Endothelial cell of umbilical vein (primary cell): ENCODE measurements around the gene ASXL2. TPM values are rescaled to one million over a fixed set of nuclear protein-coding genes. Genes with fewer than 3 reads are reported as not detected.
"Not testable (repeated sequence)": the region's sequence is repeated elsewhere in the genome, so short reads cannot be mapped to it uniquely, and the experiment has no call there.

Source experiments
- BruUV-seq: library from RNA; stranded (reverse); fragments of 400-500 nt; replicated peaks from 2 replicates; lab custom pipeline; 2021; lab: Mats Ljungman, UMichigan
- CTCF ChIA-PET: fragments of 300-600, 350-600 bp; sonication (Branson Sonifier 250); formaldehyde crosslinking; loops from one replicate; lab custom pipeline; 2021; ENCODE audit warnings: antibody characterized with exemption, inconsistent platforms; lab: Charles Lee
- POLR2A ChIA-PET: fragments of 300-600, 350-600 bp; sonication (Branson Sonifier 250); formaldehyde crosslinking; loops from one replicate; lab custom pipeline; 2021; ENCODE audit warnings: antibody characterized with exemption, inconsistent platforms; lab: Charles Lee
- DNase-seq: peaks from one replicate; pipeline ENCODE4 v3.0.0-alpha.2; 2011; ENCODE audit warnings: low read depth, low spot score
- FAIRE-seq: peaks from 2 replicates; lab custom pipeline; 2011; peaks lifted over from hg19 to GRCh38; lab: Jason Lieb, UNC
- H2AFZ ChIP-seq: 2 replicates; pipeline ENCODE4 v1.6.0; 2012; ENCODE audit warnings: low read depth, low read length, control low read depth, inconsistent platforms
- H3K27ac ChIP-seq: 2 replicates; pipeline ENCODE4 v1.5.1; 2011; ENCODE audit warnings: low read depth, mild to moderate bottlenecking, control low read depth, low read length, moderate library complexity; ENCODE audit not compliant: insufficient read depth
- H3K27me3 ChIP-seq, 2 experiments: 2 replicates each; pipeline versions ENCODE4 v1.6.0 to v1.6.1; 2011; ENCODE audit warnings: low read length in 2 of 2, mixed read lengths in 1 of 2; ENCODE audit not compliant: control insufficient read depth in 2 of 2, insufficient read depth in 2 of 2
- H3K36me3 ChIP-seq, 2 experiments: 2 replicates in 1 of 2; 3 replicates in 1 of 2; pipeline ENCODE4 v1.5.1; 2011; ENCODE audit warnings: low read length in 2 of 2, mild to moderate bottlenecking in 1 of 2, moderate library complexity in 1 of 2; ENCODE audit not compliant: control insufficient read depth in 2 of 2, insufficient read depth in 2 of 2; ENCODE audit errors: extremely low read depth in 1 of 2
- H3K4me1 ChIP-seq: 3 replicates; pipeline ENCODE4 v1.5.1; 2011; ENCODE audit warnings: mild to moderate bottlenecking, low read length; ENCODE audit not compliant: control insufficient read depth, insufficient read depth; ENCODE audit errors: extremely low read depth
- H3K4me2 ChIP-seq: 2 replicates; pipeline ENCODE4 v1.6.1; 2011; ENCODE audit warnings: low read length, control low read depth, mixed read lengths; ENCODE audit not compliant: insufficient read depth
- H3K4me3 ChIP-seq, 3 experiments: fragments of 200-600 bp in 1 of 3; sonication (generic), shearing (Covaris generic) in 1 of 3; replicated peaks in 1 of 3; 2 replicates each; pipeline ENCODE4 v1.5.1; 2011 to 2016; ENCODE audit warnings: control low read depth in 3 of 3, low read length in 3 of 3, mild to moderate bottlenecking in 2 of 3, inconsistent platforms in 1 of 3, low read depth in 1 of 3, moderate library complexity in 1 of 3; ENCODE audit not compliant: insufficient read depth in 1 of 3
- H3K79me2 ChIP-seq: 2 replicates; pipeline ENCODE4 v1.6.0; 2012; ENCODE audit warnings: low read length, inconsistent platforms; ENCODE audit not compliant: control insufficient read depth, insufficient read depth
- H3K9ac ChIP-seq: replicated peaks from 2 replicates; pipeline ENCODE3; 2011; ENCODE audit warnings: low read length, control low read depth; ENCODE audit not compliant: insufficient read depth; ENCODE audit errors: extremely low read depth
- H3K9me1 ChIP-seq: replicated peaks from 3 replicates; pipeline ENCODE4 v1.6.0; 2011; ENCODE audit warnings: mild to moderate bottlenecking, low read length; ENCODE audit not compliant: control insufficient read depth, insufficient read depth; ENCODE audit errors: extremely low read depth
- H3K9me3 ChIP-seq: replicated peaks from 2 replicates; pipeline ENCODE4 v1.5.1; 2012; ENCODE audit warnings: low read length, inconsistent platforms; ENCODE audit not compliant: control insufficient read depth, insufficient read depth
- H4K20me1 ChIP-seq: replicated peaks from 2 replicates; pipeline ENCODE3; 2011; ENCODE audit warnings: mild to moderate bottlenecking, low read length; ENCODE audit not compliant: control insufficient read depth, insufficient read depth; ENCODE audit errors: extremely low read depth
- EZH2 ChIP-seq: IDR thresholded peaks from 2 replicates; pipeline ENCODE4 v1.6.1; 2012; ENCODE audit warnings: borderline replicate concordance, low read depth, mild to moderate bottlenecking, moderate library complexity, low read length, inconsistent platforms; ENCODE audit not compliant: severe bottlenecking
- FOS ChIP-seq: IDR thresholded peaks from 2 replicates; pipeline ENCODE4 v1.6.1; 2011; ENCODE audit warnings: mild to moderate bottlenecking, low read length, moderate library complexity, borderline replicate concordance; ENCODE audit not compliant: insufficient read depth
- GATA2 ChIP-seq: IDR thresholded peaks from 2 replicates; pipeline ENCODE4 v1.7.0; 2011; ENCODE audit warnings: low read depth, mild to moderate bottlenecking, moderate library complexity, mixed read lengths, low read length; ENCODE audit not compliant: insufficient read length, insufficient read depth
- JUN ChIP-seq: IDR thresholded peaks from 2 replicates; pipeline ENCODE4 v1.6.1; 2011; ENCODE audit warnings: borderline replicate concordance, low read depth; ENCODE audit not compliant: insufficient read length, insufficient read depth
- MYC ChIP-seq: IDR thresholded peaks from one replicate; pipeline ENCODE4 v1.6.1; 2011; ENCODE audit warnings: mild to moderate bottlenecking, low read depth, low read length
- POLR2A ChIP-seq: IDR thresholded peaks from 2 replicates; pipeline ENCODE4 v1.6.1; 2012; ENCODE audit warnings: low read depth, mild to moderate bottlenecking, control low read depth, low read length
- POLR2AphosphoS5 ChIP-seq: IDR thresholded peaks from 2 replicates; pipeline ENCODE4 v1.6.1; 2012; ENCODE audit warnings: low read depth, mild to moderate bottlenecking, control low read depth, low read length, moderate library complexity; ENCODE audit not compliant: insufficient read depth
- dilution Hi-C: fragments of 300-500 bp; cut with MboI; formaldehyde crosslinking; loops from one replicate; pipeline ENCODE4 v1.15.0; 2019; ENCODE audit warnings: low sequenced_read_pairs; ENCODE audit not compliant: extremely low pct_ligation_motif_present
- intact Hi-C: fragments of 100-400 bp; cut with micrococcal nuclease; formaldehyde crosslinking; loops from one replicate; pipeline ENCODE4 v1.10.0; 2022
- polyA plus RNA-seq, 4 experiments: library from polyadenylated mRNA; depleted of rRNA in 3 of 4; stranded (reverse) in 3 of 4; unstranded in 1 of 4; fragments of >200 nt; gene quantifications; 2 replicates each; pipeline versions ENCODE4 v1.2.1 to v1.2.3, GENCODE V29; 2011 to 2012; ENCODE audit warnings: missing spikeins in 1 of 4
- total RNA-seq: library from RNA; stranded (reverse); gene quantifications from 2 replicates; pipeline ENCODE4 v1.2.3, GENCODE V29; 2021
- TF ChIP-seq, protein P1 (sequence below), 2 donors: IDR thresholded peaks; 1 replicate in 1 of 2; 2 replicates in 1 of 2; pipeline ENCODE4 v1.5.1; 2011; ENCODE audit warnings: low read length in 2 of 2, mild to moderate bottlenecking in 2 of 2, moderate library complexity in 2 of 2, control low read depth in 1 of 2, inconsistent platforms in 1 of 2, low read depth in 1 of 2; ENCODE audit not compliant: insufficient read depth in 1 of 2; ENCODE audit errors: extremely low read depth in 1 of 2
- TF ChIP-seq, protein P2 (sequence below): IDR thresholded peaks from 2 replicates; pipeline ENCODE4 v1.6.1; 2011; ENCODE audit not compliant: insufficient read depth, insufficient read length

ASXL2 gene
- total and polyA plus RNA-seq, 2 donors (not counting 3 experiments of a cell fraction or from before 2014, with no cell fraction given), result 6.1 to 33.8 TPM

- dilution Hi-C loops (no loop called here), intact Hi-C loops (no loop called here)
- H3K4me1 ChIP-seq, result no peaks in the 10 kb centered on the region
- DNase-seq, result no peak
- FAIRE-seq, result no peak
- no peaks in the 10 kb centered on the region for H4K20me1 ChIP-seq
- no TSS peak for BruUV-seq
- ChIA-PET POLR2A (no interaction called here), CTCF (interaction anchor here (0.7 to 3.5 kb wide), 2 partner anchors 9 to 101 kb away, joined by 3 to 32 read pairs; no protein-coding TSS in a partner anchor)
- no peak overlapping the region for H2AFZ ChIP-seq
- TF ChIP-seq POLR2A, result no peak
- no peak for TF ChIP-seq FOS
- TF ChIP-seq GATA2, result no peak
- no peak for TF ChIP-seq EZH2
- TF ChIP-seq MYC, result no peak
- TF ChIP-seq, protein P1, sequence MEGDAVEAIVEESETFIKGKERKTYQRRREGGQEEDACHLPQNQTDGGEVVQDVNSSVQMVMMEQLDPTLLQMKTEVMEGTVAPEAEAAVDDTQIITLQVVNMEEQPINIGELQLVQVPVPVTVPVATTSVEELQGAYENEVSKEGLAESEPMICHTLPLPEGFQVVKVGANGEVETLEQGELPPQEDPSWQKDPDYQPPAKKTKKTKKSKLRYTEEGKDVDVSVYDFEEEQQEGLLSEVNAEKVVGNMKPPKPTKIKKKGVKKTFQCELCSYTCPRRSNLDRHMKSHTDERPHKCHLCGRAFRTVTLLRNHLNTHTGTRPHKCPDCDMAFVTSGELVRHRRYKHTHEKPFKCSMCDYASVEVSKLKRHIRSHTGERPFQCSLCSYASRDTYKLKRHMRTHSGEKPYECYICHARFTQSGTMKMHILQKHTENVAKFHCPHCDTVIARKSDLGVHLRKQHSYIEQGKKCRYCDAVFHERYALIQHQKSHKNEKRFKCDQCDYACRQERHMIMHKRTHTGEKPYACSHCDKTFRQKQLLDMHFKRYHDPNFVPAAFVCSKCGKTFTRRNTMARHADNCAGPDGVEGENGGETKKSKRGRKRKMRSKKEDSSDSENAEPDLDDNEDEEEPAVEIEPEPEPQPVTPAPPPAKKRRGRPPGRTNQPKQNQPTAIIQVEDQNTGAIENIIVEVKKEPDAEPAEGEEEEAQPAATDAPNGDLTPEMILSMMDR (IDR thresholded peaks at IDR 0.05; ENCODE audit: extremely low read depth in 1 of 2, insufficient read depth in 1 of 2, low read depth in 1 of 2, low read length in 2 of 2), result no peak
- no peak for TF ChIP-seq POLR2AphosphoS5
- no peak for TF ChIP-seq JUN
- TF ChIP-seq, protein P2, sequence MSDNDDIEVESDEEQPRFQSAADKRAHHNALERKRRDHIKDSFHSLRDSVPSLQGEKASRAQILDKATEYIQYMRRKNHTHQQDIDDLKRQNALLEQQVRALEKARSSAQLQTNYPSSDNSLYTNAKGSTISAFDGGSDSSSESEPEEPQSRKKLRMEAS, result no peak
- no peaks in the 10 kb centered on the region for H3K79me2 ChIP-seq
- H3K9me1 ChIP-seq, result no peaks in the 10 kb centered on the region
- no peak overlapping the region for H3K9ac ChIP-seq
- no peaks in the 10 kb centered on the region for H3K36me3 ChIP-seq
- H3K27me3 ChIP-seq, result peaks cover 0 to 3% of the 10 kb centered on the region in 2 experiments
- H3K4me3 ChIP-seq, result no peak overlapping the region
- no peak overlapping the region for H3K4me2 ChIP-seq
- no peak overlapping the region for H3K27ac ChIP-seq
- no peaks in the 10 kb centered on the region for H3K9me3 ChIP-seq
These were observed 170.2 kb downstream of the ASXL2 start for GRCh38 chr2:25707927-25708590.

GRCh38 chr2:25705575-25705974 is 172.7 kb downstream of the ASXL2 start:
- H2AFZ ChIP-seq, H3K9me1 ChIP-seq, H3K9me3 ChIP-seq, H3K36me3 ChIP-seq, DNase-seq, CTCF ChIA-PET, H3K27me3 ChIP-seq, dilution Hi-C loops, H3K9ac ChIP-seq, BruUV-seq, intact Hi-C loops, H3K79me2 ChIP-seq, H3K4me2 ChIP-seq, H3K4me3 ChIP-seq, H3K27ac ChIP-seq, FAIRE-seq, POLR2A ChIA-PET, H3K4me1 ChIP-seq, H4K20me1 ChIP-seq: not testable (repeated sequence)
